Amygdala (tissue), 56 donors: ENCODE results near the gene TNK1.

Source experiments
- DNase-seq, 56 donors: peaks; one replicate each; lab custom pipeline; 2025; lab: John Stamatoyannopoulos, UW

TNK1 gene

DNA sequence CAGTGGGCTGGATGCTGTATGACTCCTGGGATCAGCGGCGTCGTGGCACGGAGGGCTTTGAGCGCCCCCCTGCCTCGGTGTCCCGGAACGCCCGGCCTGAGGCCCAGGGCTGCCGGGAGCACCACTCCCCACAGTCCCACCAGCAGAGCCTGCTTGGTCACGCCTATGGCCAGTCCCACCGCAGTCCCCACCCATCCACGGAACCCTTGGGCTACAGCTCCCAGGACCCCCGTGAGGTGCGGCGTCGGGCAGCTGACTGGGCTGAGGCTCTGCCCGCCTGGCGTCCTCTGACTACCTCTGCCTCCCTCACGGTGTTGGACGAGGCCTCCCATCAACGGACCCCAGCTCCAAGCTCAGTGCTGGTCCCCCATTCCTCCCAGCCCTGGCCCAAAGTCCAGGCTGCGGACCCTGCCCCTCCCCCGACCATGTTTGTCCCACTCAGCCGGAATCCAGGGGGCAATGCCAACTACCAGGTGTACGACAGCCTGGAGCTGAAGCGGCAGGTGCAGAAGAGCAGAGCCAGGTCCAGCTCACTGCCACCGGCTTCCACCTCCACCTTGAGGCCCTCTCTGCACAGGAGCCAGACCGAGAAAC is 46.1 kb downstream of the TNK1 start:
- no peak for DNase-seq

GRCh38 chr17:7427549-7427948 is 46.7 kb downstream of the TNK1 start:
- DNase-seq: no peak

- DNase-seq: no peak
These were observed 47.7 kb downstream of the TNK1 start, which contains the start of gene SPEM3 for GRCh38 chr17:7428557-7428956. TSS of gene SPEM3 (plus strand) at chr17:7428857. CDS start at chr17:7428903, 46 bp downstream.

GRCh38 chr17:7429722-7430121 is 48.8 kb downstream of the TNK1 start:
- DNase-seq: no peak

GRCh38 chr17:7431231-7431630 is 50.3 kb downstream of the TNK1 start:
- DNase-seq: no peak

GRCh38 chr17:7432296-7432695 is 51.4 kb downstream of the TNK1 start:
- DNase-seq: no peak

DNA sequence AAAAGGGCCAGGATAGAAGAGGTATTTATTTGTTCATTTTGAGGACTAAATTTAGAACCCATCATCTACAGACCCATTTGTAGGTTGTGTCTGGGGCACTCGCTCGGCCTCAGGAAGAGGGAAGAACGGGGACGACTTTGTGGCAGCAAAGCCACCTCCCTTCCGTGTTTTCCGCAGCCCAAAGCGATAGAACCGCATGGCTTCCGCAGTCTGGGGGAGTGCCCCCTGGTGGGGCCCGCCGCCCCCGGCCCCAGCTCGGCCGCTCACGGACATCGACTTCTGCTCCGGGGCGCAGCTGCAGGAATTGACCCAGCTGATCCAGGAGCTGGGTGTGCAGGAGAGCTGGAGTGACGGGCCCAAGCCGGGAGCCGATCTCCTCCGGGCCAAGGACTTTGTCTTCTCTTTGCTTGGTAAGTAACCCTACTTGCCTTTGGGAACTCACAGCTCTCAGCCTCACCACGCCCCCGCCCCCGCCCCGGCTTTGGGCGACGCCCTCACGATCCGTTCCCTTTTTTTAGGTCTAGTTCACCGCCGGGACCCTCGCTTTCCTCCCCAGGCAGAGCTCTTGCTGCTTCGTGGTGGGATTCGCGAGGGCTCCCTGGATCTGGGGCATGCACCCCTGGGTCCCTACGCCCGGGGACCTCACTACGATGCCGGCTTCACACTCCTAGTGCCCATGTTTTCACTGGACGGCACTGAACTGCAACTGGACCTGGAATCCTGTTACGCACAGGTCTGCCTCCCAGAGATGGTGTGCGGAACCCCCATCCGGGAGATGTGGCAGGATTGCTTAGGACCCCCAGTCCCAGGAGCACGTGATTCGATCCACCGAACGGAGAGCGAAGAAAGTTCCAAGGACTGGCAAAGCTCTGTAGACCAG is 55.0 kb downstream of the TNK1 start:
- peak in 5 of 56 donors; percentile 12 to 35 (median 29) for DNase-seq

DNA sequence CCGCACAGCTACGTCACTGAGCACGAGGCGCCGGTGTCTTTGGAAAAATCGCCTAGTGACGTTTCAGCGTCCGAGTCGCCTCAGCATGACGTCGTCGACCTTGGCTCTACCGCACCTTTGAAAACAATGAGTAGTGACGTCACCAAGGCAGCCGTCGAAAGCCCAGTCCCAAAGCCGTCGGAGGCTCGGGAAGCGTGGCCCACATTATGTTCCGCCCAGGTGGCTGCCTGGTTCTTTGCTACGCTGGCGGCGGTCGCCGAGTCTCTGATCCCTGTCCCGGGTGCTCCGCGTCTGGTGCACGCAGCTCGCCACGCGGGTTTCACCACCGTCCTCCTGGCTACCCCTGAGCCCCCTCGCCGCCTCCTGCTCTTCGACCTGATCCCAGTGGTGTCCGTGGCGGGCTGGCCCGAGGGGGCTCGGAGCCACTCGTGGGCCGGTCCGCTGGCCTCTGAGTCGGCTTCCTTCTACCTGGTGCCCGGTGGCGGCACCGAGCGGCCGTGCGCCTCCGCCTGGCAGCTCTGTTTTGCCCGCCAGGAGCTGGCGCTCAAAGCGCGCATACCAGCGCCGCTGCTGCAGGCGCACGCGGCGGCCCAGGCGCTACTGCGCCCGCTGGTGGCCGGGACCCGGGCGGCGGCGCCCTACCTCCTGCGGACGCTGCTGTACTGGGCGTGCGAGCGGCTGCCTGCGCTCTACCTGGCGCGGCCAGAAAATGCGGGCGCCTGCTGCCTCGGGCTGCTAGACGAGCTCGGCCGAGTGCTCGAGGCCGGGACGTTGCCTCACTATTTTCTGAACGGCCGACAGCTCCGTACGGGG is 55.9 kb downstream of the TNK1 start:
- DNase-seq: peak in 42 of 56 donors; percentile 18 to 84 (median 56)

GRCh38 chr17:7437369-7437863 is 56.5 kb downstream of the TNK1 start:
- DNase-seq: no peak

DNA sequence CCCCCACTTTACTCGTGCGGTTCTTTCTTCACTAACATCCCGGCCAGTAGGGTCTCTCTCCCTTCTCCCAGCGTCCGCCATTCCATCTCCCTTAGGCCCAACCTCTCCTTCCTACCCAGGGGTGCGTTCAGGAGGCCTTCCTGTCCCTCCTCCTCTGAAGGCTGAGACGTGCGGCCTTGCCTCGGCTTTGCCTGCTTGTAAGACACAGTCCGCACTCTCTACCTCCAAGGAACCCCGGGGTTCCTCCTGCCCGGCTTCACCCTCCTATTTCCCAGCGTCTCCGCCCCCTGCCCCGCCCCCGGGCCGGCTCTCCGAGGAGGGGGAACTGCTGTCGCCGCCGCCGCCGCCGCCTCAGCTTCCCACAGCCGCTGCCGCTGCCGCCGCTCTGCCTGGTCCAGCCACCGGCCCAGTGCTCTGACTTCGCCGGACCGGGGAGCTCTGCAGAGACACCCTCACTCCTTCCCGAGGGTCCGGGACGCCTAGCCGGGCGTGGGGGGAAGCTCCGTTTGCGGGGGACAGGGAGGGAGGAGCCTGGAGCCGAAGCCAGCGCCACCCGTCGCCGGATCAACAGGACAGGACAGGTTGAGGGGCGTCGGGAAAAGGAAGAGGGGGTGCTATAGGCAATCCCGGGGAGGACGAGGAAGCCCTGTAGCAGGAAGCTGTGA is 57.2 kb downstream of the TNK1 start:
- peak in 40 of 56 donors; percentile 16 to 72 (median 46) for DNase-seq

DNA sequence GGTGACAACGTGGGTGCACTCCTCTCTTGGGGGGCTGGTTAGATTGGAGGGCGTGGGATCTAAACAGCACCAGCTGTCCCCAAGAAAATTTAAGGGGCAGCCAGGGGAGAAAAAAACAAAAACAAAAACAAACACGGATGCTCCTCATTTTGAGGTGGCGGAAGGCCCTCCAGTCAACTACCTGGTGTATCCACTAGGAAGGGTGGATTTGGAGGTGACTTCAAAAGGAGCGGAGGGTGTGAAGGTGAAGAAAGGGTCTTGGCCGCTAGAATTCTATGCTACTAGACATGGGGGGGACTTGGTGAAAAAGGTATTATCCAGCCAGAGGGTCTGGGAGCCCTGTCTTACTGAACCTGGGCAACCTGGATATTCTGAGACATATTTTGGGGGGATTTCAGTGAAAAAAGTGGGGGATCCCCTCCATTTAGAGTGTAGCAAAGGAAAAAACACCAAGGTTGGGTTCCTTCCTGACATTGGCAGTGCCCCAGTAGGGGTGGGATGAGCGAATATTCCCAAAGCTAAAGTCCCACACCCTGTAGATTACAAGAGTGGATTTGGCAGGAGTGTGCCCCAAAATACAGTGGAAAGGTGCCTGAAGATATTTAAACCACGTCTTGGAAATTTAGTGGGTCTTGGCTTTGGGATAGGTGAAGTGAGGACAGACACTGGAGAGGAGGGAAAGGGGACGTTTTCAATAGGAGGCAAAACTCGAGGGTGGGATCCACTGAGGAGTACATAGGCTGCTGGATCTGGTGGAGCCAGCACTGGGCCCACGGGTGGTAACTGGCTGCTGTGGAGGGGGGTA is 58.0 kb downstream of the TNK1 start:
- no peak for DNase-seq
